CMK (cell line): ENCODE results near the gene SBNO1.
"Not testable (repeated sequence)": the region's sequence is repeated elsewhere in the genome, so short reads cannot be mapped to it uniquely, and the experiment has no call there.

Experiments
- DNase-seq: peaks from one replicate; pipeline ENCODE4 v3.0.0-alpha.2; 2010; ENCODE audit warnings: low read depth

Gene SBNO1

GRCh38 chr12:123388951-123389559, 24.4 kb upstream of the SBNO1 start:
- no peak for DNase-seq

DNA sequence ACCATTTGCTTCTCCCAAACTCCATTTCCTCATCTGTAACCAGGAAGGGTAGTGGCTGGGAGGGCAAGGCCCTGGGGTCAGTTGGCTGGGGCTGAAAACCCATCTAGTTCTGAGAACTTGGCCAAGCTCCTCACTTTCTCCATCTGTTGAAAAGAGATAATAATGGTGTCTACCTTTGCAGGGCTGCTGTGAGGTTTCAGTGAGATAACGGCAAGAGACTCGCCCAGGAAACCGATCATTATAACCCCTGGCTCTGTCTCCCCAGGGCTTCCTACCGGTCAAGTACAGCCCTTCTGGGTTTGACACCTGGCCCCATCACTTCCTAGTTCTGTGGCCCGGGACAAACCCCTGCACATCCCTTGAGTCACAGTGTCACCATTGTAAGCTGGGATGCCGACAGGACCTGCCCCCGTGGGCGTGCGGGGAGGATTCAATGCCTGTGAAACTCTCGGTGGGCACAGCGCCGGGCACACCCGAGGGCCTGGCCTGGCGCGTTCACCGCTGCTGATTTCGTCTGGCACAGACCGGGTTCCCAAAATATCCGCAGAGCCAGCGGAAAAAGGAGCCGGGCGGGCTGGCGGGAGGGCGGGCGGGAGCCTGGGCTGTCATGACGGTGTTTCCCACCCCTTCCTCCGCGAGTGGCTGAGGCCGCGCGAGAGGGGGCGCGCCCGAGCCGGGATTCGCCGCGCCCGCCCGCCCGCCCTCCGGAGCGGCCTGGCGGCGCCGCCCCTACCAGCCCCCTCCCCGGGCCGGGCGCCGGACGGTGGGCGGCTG, 23.7 kb upstream of the SBNO1 start:
- DNase-seq: no peak

- no peak for DNase-seq
Measured at GRCh38 chr12:123387508-123388176, 23.0 kb upstream of the SBNO1 start.

DNA sequence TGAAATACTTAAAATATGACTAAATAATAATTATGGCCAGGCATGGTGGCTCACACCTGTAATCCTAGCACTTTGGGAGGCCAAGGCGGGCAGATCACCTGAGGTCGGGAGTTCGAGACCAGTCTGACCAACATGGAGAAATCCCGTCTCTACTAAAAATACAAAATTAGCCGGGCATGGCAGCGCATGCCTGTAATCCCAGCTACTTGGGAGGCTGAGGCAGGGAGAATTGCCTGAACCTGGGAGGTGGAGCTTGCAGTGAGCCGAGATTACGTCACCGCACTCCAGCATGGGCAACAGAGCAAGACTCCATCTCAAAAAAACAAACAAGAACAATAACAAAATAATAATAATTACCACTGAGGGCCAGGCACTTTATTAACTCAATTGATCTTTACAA, 20.9 kb upstream of the SBNO1 start:
- DNase-seq: not testable (repeated sequence)

DNA sequence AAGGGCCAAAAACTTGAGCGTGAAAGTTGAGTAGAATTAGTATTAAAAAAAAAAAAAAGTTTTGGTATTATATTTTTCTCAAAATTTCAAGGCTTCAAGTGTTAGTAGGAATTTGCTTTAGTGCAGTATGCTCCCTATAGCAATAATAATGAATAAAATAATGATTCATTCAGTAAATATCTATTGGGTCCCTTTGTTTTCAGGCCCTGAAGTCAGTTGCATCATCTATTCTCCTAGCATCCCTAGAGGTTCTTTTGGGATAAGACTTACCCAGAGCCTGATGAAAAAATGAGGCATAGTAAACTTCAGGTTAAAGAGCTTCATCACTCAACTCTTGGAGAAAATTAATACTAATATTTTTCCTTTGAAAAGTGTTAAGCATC, 20.3 kb upstream of the SBNO1 start:
- no peak for DNase-seq

DNA sequence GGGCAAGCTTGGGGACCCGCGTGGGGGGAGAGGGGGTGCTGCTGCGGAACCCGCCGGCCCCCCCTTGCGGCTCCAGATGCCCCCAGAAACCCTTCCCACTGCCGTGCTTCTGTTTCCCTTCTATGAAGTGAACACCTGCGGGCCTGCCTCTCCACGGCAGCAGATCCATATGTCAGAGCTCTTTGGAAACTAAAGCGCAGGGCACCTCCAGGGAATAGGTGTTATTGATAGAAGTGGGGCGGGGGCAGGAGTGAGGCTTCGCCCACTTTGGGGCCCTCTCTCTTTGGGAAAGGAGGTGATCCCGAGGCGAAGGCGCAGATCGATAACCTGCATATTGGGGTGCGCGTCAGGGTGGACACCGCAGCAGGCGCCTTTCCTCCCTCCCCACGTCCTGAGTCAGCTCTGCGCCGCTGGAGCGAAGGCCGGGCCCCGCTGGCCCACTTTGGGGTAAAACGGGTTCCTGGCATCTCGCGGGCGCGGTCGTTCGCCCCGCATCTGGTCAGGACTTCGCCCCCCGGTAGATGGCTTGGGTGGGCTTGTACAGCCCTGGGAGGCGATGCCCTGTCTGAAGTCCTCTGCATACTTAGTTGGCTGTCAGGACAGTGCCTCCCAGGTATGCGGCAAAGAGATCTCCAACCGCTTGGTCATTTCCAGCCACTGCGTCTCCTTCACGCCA, 19.8 kb upstream of the SBNO1 start:
- DNase-seq: no peak

- no peak for DNase-seq
Measured at GRCh38 chr12:123382684-123383083, 18.0 kb upstream of the SBNO1 start.

GRCh38 chr12:123379391-123379790, 14.7 kb upstream of the SBNO1 start:
- DNase-seq: no peak

GRCh38 chr12:123372415-123372814, 7.8 kb upstream of the SBNO1 start:
- not testable (repeated sequence) for DNase-seq

GRCh38 chr12:123371667-123372368, 7.2 kb upstream of the SBNO1 start:
- DNase-seq: not testable (repeated sequence)

DNA sequence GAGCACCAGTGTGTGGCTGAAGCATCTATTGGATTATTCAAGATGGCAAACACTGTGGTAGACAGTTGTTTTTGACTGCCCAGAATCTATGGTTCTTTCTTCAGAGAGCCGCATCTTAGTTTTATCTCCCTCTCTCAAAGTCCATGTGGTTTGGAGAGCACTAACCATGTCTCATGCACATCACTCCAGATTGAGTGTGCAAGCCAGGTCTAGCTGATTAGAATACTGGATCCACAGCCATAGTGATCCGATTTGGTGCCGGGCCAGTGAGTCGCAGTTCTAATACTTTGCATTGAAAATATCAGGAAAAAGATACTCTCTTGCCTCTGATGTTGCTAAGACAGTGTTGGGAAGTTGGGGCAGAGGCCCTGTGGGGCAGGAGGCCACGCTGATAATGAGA, 4.6 kb upstream of the SBNO1 start:
- no peak for DNase-seq

GRCh38 chr12:123368431-123368830, 3.8 kb upstream of the SBNO1 start:
- DNase-seq: not testable (repeated sequence)

DNA sequence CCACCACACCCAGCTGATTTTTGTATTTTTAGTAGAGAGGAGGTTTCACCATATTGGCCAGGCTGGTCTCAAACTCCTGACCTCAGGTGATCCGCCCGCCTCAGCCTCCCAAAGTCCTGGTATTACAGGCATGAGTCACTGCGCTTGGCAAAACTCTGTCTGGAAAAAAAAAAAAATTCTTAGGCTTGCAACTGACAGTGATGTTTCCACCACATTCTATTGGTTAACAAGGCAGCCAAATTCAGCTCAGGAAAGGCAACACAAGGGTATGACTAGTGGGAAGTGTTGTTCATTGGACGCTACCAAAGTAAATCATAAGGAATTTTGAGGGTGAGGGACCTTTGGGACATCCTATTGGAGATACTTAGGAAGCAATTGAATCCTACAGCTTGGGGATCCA, 2.9 kb upstream of the SBNO1 start:
- no peak for DNase-seq

GRCh38 chr12:123365025-123365917, 624 bp upstream of the SBNO1 start:
- DNase-seq: peak; percentile 96

- no peak for DNase-seq
Measured at GRCh38 chr12:123363740-123364531, 711 bp downstream of the SBNO1 start.

- DNase-seq: no peak
Measured at GRCh38 chr12:123363390-123363739, 1.3 kb downstream of the SBNO1 start.

- DNase-seq: no peak
Measured at GRCh38 chr12:123358035-123358434, 6.6 kb downstream of the SBNO1 start.

DNA sequence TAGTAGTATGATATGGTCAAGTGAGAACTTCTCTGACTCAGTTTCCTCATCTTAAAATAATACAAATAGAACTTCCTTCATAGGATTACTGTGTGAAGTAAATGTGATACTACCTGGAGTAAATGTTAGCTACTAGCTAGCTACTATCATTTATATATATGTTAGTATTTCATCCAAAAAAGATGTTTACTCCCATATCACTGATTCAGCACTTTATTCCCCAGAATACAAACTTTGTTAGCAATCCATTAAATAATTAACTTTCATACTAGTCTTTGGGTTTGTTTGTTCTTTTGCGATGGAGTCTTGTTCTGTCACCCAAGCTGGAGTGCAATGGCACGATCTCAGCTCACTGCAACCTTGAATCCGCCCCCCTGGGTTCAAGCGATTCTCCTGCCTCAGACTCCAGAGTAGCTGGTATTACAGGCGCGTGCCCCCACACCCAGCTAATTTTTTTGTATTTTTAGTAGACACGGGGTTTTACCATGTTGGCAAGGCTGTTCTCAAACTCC, 8.4 kb downstream of the SBNO1 start:
- no peak for DNase-seq

DNA sequence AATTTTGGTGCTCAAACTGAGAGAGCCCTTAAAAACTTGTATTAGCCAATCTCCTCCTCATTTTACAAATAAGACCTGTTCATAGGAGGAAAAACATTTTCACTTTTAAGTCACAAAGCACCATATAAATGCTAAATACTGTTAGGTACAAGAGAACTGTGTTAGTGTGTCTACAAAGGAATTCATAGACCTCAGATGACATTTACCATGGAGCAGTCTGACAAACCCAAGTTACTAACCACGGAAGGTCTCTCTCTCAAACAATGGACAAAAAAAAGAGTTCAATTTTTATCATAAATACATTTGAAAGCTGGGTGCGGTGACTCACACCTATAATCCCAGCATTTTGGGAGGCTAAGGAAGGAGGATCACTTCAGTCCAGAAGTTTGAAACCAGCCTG, 10.0 kb downstream of the SBNO1 start:
- no peak for DNase-seq

- DNase-seq: no peak
Measured at GRCh38 chr12:123351349-123351748, 13.3 kb downstream of the SBNO1 start.
